ENCODE data around the gene SEL1L. TPM values are rescaled to one million over a fixed set of nuclear protein-coding genes. Genes with fewer than 3 reads are reported as not detected.

SEL1L gene
- total RNA-seq, 2 experiments from 2014 or later, result 46.4 to 55.4 TPM

DNA sequence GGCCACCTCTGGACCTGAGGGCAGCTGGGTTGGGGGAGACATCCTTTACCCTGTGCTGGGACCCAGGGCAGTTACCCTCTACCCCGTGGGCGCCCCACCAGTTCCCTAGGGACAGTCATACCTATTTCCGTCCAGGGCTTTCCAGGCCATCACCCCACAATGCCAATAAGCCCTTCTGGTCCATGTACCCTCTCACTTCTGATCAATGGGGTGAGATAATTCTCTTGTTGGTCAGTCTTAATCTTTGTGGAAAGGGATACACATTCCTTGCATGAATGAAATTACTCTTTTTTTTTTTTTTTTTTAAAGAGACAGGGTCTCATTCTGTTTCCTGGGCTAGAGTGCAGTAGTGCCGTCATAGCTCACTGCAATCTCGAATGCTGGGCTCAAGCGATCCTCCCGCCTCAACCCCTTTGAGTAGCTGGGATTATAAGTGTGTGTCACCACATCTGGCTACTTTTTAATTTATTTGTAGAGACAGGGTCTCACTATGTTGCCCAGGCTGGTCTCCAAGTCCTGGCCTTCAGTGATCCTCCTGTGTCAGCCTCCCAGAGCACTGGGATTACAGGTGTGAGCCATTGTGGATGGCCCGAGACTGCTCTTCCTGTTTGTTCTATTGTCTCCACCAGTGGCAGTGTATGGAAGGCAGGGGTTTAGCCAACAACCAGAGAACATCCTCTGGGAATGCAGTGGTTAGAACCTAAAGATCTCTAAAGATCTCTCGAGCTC, 87.2 kb downstream of the SEL1L start:
- ATAC-seq, result no peak
- CTCF ChIA-PET, result interaction anchor here (0.6 to 1.6 kb wide), 3 partner anchors 14 to 179 kb away, joined by 5 to 6 read pairs (median 5); no protein-coding TSS in a partner anchor

DNA sequence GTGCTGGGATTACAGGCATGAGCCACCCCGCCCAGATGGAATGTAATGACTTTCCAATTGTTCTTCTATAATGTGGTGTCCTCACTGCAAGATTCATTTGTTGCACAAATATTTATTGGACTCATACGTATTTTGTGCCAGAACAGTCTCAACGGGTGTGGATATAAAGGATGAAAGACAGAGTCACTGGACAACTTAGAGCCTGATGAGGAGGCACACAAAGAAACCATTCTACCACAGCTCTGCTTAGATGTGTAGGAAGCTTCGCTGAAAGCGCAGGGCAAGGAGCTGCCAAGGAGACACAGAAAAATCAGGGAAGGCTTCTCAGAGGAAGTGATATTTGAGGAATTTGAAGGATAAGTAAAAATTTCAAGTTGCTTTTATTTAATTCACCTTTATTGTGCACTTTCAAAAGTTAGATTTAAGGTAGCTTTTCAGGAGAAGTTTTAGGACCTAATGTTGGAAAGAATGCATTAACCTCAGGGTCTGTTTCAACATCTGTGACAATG, 92.0 kb downstream of the SEL1L start:
- intact Hi-C loops (cut with micrococcal nuclease), result no loop called here
- ChIA-PET POLR2A (no interaction called here), CTCF (interaction anchor here (1.6 kb wide), 1 partner anchor 12 kb away, joined by 14 read pairs; no protein-coding TSS in a partner anchor)
- H3K4me3 Mint-ChIP-seq, result no peak overlapping the region
- ATAC-seq (no peak), DNase-seq (no peak)
- TF ChIP-seq, protein P1, sequence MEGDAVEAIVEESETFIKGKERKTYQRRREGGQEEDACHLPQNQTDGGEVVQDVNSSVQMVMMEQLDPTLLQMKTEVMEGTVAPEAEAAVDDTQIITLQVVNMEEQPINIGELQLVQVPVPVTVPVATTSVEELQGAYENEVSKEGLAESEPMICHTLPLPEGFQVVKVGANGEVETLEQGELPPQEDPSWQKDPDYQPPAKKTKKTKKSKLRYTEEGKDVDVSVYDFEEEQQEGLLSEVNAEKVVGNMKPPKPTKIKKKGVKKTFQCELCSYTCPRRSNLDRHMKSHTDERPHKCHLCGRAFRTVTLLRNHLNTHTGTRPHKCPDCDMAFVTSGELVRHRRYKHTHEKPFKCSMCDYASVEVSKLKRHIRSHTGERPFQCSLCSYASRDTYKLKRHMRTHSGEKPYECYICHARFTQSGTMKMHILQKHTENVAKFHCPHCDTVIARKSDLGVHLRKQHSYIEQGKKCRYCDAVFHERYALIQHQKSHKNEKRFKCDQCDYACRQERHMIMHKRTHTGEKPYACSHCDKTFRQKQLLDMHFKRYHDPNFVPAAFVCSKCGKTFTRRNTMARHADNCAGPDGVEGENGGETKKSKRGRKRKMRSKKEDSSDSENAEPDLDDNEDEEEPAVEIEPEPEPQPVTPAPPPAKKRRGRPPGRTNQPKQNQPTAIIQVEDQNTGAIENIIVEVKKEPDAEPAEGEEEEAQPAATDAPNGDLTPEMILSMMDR (IDR thresholded peaks at IDR 0.05), result no peak
- H3K36me3 Mint-ChIP-seq (ENCODE audit: low read depth), result no peaks in the 10 kb centered on the region
- H3K9me3 Mint-ChIP-seq, result no peaks in the 10 kb centered on the region
- H3K4me1 Mint-ChIP-seq (ENCODE audit: low read depth), result peaks cover 6% of the 10 kb centered on the region
- no peak overlapping the region for H3K27ac Mint-ChIP-seq
- H3K27me3 Mint-ChIP-seq, result peaks cover 44% of the 10 kb centered on the region

More for the DNA sequence above, 87.2 kb downstream of the SEL1L start:
- no peak for DNase-seq
- Mint-ChIP-seq H3K4me1 (ENCODE audit: low read depth) (no peaks in the 10 kb centered on the region), H3K27ac (no peak overlapping the region), H3K4me3 (no peak overlapping the region), H3K36me3 (ENCODE audit: low read depth) (no peaks in the 10 kb centered on the region), H3K27me3 (peaks cover 15% of the 10 kb centered on the region), H3K9me3 (no peaks in the 10 kb centered on the region)
- TF ChIP-seq, protein P1 (IDR thresholded peaks at IDR 0.05), result no peak
- POLR2A ChIA-PET, result no interaction called here
- intact Hi-C loops (cut with micrococcal nuclease), result no loop called here

DNA sequence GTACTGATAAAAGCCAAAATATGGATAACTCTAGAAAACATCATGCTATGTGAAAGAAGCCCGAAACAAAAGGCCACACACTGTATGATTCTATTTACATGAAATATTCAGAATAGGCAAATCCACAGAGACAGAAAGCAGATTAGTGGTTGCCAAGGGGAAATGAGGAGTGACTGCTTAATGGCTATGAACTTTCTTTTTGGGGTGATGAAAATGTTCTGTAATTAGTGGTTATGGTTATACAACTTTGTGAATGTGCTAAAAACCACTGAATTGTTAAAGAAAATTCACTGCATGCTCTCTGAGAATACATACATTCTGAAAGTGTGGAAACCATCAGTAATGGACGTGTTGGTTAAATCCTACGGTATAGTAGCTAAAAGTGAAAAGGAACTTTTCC, 93.6 kb downstream of the SEL1L start:
- Mint-ChIP-seq H3K4me3 (no peak overlapping the region), H3K9me3 (no peaks in the 10 kb centered on the region)
- POLR2A ChIA-PET, result no interaction called here

DNA sequence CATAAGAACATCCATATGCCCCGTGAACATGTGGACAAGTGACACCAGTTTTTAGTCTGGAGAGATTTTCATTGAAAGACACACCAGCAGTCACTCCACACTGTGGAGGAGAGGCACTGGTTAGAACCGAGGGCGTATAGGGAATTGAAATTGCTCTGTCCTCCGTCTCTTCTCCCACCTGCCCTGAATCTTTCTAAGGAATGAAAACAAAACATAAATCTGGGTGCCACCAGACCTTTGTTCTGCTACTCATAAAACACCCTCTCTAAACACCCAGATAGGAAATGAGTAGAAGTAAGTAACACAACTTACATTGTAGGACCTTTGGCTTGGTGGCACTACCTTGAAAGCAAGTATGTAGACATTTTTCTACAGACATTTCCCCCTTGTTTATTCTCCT, 96.4 kb downstream of the SEL1L start:
- H3K27ac Mint-ChIP-seq, result no peak overlapping the region
- TF ChIP-seq, protein P1 (IDR thresholded peaks at IDR 0.05), result no peak
- CTCF ChIA-PET, result no interaction called here

More for the DNA sequence above, 93.6 kb downstream of the SEL1L start:
- intact Hi-C loops (cut with micrococcal nuclease), result no loop called here
- Mint-ChIP-seq H3K36me3 (ENCODE audit: low read depth) (no peaks in the 10 kb centered on the region), H3K27ac (no peak overlapping the region), H3K4me1 (ENCODE audit: low read depth) (peaks cover 12% of the 10 kb centered on the region), H3K27me3 (peaks cover 51% of the 10 kb centered on the region)
- TF ChIP-seq, protein P1 (IDR thresholded peaks at IDR 0.05), result no peak
- CTCF ChIA-PET, result interaction anchor here (1.4 kb wide), 1 partner anchor 13 kb away, joined by 4 read pairs; no protein-coding TSS in a partner anchor
- ATAC-seq (no peak), DNase-seq (no peak)

More for the DNA sequence above, 96.4 kb downstream of the SEL1L start:
- ATAC-seq, result no peak
- DNase-seq, result no peak
- H3K36me3 Mint-ChIP-seq (ENCODE audit: low read depth), result no peaks in the 10 kb centered on the region
- H3K27me3 Mint-ChIP-seq, result peaks cover 64% of the 10 kb centered on the region
- H3K9me3 Mint-ChIP-seq, result no peaks in the 10 kb centered on the region
- POLR2A ChIA-PET, result no interaction called here
- H3K4me3 Mint-ChIP-seq, result peak overlapping the region; percentile 58
- H3K4me1 Mint-ChIP-seq (ENCODE audit: low read depth), result peaks cover 13% of the 10 kb centered on the region
- intact Hi-C loops (cut with micrococcal nuclease), result no loop called here

All from activated CD8-positive, alpha-beta T cell treated with anti-CD3 and anti-CD28 coated beads for 36 hours (primary cell).